HG02870 (cell line): ENCODE measurements around the gene LIMCH1.
"Not testable (repeated sequence)": the region's sequence is repeated elsewhere in the genome, so short reads cannot be mapped to it uniquely, and the experiment has no call there.

ENCODE experiments used
- ATAC-seq: cut with Tn5 transposase; IDR thresholded peaks from one replicate; pipeline ENCODE4 v1.9.1; 2021; ENCODE audit warnings: mild to moderate bottlenecking, moderate library complexity; ENCODE audit not compliant: unreplicated experiment

The LIMCH1 gene

DNA sequence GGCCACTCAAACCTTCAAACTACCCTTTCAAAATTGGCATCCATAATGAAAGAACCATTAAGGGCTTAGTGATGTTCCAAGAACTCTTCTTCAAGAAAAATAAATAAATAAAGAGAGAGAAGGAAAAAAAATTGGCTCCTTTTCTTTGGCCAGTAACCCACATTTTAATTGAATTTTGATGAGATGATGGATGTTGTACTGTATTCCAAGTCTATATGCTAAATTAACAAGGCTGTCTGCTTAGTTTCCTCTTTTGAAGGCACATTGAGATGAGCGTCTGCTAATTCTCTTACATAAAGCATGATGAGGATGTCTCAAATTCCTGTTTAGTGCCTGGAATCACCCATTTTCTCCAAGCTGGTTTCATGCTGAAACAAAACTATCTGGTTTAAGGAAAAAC is 177.2 kb downstream of the LIMCH1 start:
- no peak for ATAC-seq

DNA sequence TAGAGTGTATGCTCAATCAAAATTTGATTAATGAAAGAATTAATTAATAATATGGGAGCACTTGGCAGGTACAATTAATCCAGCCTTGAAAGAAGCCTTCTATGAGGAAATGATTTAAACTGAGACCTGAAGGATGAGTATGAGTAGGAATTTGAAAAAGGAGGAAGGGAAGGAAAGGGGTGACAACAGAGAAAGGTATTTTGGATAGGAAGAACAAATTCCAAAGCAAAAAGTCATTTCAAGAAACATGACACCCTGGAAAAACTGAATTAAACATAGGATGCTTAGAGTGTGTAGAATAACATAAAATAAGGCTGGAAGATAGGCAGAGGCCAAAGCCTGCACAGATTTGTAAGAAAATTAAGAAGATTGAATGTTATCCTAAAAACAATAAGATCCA is 180.9 kb downstream of the LIMCH1 start:
- ATAC-seq, result no peak

DNA sequence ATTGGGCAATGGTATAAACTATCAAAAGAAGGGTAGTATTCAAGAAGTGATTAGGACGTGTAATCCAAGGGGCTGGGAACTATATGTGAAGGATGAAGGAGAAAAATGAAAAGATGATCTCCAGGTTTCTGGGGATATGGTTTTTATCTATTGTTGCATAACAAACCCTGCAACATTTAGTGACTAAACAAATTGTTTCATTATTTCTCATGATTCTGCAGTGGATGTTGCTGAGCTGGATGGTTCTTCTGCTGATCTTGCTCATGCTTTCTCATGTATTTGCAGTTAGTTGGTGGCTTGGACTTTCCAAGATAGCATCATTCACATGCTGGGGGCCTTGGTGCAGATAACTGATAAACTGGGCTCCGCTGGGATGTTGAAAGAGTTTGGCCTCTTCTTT is 181.5 kb downstream of the LIMCH1 start:
- ATAC-seq, result no peak

DNA sequence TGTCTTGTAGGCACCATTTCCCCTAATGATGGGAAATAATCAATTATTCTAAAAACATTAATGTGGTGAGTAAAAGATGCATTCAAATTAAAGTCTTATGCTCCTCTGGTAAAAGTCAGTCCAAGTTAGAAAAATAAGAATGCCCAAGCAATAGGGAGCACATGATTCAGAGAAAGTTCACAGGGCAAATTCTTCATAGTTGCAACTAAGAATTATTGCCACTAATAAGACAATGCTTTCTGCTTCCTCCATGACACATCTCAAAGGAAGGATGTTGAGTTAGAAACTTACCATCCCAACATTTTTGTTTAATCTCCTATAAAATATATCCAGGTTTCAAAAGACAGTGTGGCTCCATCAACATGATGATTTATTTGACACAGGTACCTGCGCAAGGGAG is 184.2 kb downstream of the LIMCH1 start:
- no peak for ATAC-seq

DNA sequence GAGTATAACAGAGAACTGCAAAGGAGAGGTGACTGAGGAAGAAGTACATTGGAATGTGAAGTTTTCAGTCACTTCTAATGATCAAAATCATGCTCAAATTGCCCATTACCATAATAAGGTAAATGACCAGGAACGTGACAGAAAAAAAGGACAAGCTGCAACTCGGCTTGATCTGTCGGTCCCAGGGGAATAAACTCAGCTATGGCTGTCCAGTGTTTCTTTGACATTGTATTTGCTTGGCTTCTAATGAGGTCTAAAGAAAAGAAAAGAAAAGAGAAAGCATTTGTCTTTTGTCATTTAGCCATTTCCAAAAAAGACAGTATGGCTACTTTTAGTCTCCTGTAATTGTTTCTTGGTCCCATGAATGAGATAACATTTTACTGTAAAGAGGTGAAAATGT is 185.3 kb downstream of the LIMCH1 start:
- ATAC-seq, result no peak

DNA sequence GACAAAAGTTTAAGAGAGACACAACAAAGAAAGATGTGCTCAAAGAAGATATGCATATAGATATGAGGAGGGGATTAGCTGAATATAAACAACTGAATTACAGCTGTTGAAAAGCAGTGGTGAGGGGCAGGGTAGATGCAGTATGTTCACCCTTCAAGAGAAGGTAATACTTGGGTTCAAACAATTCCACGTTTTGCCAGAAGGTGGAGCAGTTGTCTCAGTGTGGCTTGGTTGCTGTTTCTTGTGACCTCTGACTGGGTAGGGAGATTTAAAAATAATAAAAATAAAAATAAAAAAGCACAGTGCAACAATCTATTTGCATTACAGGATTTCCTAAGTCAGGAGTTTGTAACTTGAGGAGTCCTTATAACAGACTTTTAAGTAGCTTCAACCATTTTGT is 187.3 kb downstream of the LIMCH1 start:
- ATAC-seq, result no peak

DNA sequence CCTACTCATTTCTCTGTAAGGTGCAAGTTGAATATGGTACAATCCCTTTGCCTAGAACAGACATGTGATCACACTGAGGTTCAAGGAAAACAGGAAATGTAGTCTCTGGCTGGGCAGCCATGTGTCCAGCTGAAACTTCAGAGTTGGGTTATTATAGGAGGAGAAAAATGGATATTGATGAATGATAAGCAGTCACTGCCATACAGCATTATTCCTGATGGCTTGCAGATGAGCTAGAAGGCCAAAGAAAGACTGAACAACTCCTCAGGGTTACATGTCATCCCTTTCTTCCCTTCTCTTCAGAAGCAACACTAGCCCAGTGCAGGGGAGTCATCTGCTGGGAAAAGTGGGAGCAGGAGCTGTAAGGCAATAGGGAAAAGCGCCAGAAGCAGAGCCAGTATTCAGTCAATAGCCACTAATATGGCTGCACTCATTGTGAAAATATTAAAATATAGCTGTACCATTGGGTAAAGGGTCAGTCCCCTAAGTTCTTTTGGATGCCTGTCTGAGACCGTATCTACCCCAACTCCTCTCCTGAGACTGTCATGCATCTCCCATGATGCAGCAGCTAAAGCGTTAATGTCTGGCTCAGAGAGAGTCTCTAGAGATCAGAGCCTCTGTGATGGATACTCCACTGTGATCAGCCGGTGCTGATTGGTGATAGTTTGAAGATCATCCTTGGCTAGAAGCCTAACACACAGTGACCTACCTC is 190.1 kb downstream of the LIMCH1 start:
- no peak for ATAC-seq

DNA sequence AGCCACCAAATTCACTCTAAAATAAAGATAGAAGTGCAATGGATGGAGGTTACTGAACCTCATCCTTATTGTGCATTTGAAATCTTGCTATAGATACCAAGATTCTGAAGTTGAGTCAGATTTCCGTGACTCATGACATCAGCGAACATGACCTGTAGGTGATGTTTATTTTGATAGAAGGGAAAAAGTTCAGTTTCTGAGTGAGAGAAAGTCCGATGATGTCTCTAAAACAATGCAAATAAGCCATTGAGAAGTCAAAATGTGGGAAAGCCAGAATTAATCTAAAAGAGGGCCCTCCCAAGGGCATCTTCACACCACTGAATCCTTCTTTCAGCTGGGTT is 190.6 kb downstream of the LIMCH1 start:
- ATAC-seq, result no peak

DNA sequence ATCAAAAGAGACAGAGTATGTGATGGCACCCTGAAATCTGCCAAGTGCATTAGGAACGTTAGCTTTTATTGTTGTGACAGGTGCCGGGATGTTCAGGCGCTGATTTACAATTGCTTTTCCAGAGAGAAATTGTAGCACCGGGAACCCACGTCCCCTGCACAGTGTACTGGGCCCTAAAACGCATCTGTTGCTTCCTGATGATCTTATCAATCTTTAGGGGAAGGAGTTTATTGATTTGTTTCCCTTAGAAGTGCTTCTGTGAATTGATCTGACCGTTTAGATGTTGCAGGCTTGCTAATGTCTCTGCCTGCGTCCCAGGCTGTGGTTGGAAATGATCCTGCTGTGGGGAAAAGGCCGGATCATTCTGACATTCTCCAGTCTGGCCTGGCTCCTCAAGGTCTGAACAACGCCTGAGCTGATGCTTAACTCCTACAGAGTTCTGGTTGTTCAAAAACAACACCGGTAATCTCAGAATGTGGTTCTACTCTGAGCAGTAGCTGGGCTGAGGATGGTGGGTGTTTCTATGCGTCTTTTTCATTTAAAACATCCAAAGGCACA is 193.7 kb downstream of the LIMCH1 start:
- ATAC-seq, result no peak

DNA sequence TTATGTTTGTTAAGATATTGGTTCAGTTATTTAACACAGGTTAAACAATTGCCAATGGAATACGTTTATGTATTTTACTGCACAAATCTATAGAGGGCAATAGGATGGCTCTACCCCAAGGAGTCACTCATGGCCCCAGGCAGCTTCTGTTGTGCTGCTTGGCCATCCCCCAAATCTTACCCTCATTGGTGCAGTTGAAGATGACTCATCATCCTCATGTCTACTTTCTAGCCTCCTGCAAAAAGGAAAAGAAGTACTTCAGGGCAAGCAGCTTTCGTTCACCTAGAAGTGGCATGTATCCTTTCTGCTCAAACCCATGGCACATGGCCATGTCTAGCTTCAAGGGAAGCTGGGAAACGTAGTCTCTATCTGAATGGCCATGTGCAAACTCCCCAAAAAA is 196.4 kb downstream of the LIMCH1 start:
- no peak for ATAC-seq

DNA sequence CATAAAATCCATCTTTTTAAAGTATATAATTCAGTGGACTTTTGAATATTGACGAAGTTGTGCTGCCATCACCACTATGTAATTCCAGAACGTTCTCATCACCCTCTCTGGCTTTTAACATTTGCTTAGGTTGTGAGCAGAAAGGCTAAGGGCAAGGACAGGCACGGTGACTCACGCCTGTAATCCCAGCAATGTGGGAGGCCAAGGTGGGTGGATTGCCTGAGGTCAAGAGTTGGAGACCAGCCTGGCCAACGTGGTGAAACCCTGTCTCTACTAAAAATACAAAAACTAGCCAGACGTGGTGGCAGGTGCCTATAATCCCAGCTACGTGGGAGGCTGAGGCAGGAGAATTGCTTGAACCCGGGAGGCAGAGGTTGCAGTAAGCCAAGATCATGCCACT is 199.5 kb downstream of the LIMCH1 start:
- not testable (repeated sequence) for ATAC-seq

DNA sequence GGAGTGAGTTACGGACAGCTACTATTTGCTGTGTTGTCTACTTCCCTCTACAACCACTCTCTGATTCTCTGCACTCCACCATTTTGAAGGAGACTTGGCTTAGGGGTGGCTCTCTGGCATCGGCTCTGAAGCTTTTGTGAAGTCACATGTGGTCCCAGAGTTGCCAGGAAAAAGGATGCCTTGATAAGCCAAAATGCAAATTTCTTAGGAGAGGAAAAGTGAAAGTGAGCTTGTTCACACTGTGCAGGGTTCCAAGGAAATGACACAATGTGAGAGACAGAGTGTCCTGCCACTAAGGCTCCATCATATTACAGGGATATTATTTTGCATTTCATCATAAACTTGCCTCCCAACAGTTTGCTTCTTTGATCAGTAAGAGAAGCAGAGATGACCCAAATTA is 203.4 kb downstream of the LIMCH1 start:
- no peak for ATAC-seq

DNA sequence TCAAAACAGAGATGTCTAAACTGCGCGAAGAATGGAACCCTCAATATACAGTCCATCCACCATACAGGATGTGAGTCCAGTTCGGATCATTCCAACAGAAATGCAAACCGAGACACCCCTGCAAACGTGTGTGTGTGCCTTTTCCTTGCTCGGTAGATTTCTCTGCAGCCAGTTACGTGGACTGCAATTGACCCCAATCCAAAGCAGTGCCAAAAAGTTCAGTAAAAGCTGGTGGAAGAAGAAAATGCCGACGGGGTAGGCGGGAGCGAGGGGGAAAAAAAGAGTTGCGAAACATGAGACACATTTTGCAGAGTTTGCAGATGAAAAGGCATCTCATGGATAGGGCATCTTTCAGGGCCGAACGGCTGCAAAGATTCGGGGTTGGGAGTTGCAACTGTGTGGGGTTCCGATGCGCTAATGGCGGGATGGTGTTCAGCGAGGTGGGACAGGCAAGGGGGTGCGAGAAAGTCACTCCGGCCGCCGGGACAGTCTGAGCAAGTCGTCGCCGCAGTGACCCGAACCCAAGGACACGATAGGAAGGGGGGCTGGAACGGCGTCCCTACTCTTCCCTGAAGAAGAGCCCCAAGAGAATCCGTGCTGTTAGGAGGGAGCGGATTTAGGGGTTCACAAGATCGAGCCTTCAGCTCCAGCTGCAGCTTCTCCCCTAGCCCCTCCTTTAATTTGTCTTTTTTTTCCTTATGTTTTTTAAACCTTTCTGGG is 206.8 kb downstream of the LIMCH1 start:
- ATAC-seq, result no peak

DNA sequence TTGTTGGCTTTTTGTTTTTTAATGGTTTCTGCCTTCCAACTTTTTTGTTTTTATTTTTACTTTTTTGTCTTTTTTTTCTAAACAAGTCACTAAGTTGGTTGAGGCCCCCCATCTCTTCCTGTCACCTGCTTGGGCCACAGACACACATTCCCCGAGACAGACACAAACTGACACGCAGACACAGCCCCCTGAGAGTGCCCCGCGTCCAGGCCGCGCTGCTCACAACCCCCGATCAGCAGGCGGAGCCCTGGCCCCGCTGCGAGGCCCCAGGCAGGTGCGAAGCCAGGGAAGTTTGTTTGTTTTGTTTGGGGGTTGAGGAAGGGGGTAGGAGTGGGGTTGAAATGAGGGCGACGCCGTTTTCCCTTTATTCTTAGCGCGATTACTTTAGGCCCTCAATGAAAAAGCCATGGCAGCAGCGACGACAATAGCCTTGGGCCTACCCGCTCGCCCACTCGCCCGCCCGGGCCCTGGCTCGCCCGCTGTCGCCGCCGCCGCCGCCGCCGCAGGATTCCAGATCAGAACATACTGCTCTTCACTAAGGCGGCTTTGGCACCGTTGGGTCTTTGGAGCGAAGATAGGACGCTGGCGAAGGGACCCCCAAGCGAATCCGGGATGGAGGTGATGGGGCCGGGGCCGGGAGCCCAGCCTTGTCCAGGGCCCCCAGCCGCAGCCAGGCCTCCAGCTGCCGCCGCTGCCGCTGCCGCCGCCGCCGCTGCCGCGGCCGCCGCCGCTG is 207.5 kb downstream of the LIMCH1 start:
- ATAC-seq, result no peak

DNA sequence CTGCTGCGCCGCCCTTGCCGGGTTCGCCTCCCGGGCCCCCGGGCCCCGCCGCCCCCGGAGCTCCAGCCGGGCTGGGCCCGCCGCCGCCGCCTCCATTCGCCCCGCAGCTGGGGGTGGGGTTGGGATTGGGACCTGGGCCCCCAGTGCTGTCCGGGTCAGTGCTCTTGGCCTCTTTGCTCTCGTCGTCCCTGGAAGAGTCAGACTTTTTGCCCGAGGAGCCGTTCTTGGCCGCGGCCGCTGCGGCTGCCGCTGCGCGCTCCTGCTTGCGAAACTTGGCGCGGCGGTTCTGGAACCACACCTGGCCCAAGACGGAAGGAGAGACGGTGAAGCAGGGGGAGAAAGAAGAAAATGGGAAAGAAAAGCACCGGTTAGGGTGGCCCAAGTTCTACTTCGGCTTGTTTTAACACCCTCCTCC is 208.1 kb downstream of the LIMCH1 start:
- no peak for ATAC-seq

DNA sequence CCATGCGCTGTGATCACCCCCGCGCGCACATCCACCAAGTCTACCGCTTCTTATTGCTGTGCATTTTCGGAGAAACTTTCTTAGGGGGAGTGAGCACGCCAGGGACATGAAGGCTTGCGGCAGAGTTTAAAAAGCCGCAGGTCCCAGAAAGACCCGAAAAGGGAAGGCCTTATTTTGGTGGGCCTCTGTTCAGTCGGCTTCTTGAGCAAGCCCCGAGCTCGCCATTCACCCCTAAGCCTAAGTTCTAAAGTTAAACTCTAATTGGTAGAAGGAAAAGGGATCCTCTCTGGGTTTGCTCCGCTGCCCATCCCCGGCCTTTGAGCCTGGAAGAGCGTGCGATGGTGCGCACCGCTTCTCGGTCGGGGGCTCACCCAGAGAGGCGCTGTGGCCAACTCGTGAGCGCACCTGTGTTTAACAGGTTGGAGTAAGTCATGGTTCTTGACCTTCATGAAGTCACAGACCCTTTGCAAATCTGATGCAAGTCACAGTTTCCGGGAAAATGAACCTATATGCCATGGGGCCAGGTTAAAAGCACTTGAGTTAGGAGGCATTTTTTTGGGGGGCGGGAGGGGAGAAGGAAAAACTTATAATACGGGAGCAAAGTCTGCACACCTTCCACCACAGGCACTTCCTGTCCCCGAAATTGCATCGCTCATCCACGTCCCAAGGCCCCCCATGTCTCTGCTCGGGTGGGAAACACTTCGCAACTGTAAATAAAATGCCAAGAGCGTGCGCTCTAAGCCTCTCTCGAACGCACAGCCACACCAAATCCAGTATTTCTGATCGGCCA is 208.7 kb downstream of the LIMCH1 start:
- no peak for ATAC-seq

DNA sequence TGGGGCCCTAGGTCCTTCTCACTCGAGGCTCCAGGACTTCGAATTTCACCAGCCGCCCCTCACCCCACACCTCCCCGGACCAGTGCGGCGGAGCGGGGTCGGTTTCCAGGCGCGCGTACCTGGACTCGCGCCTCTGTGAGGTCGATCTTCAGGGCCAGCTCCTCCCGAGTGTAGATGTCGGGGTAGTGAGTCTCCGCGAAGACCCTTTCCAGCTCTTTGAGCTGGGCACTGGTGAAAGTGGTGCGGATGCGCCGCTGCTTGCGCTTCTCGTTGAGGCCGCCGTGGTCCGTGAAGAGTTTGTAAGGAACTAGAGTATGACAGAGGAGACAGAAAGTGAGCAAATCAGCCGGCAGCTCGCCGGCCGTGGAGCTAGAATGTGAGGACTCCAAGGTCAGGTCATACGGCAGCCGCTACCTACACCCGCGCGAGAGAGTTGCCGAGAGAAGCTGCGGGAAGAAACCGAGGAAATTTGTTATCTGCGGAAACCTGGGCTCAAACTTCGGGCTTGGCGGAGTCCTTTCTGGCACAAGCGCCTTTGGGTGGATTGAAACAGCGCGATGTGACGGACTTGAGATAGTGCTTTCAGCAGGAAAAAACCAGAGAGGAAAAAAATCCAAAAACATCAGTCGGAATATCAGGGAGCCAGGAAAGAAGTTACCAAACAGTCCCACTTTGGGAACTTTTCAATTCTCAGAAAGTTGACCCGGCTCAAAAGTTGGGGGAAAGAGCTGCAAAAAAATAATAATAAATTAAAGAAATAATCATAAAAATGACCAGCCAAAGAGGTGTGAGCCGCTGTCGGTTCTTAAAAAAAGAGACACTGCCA is 209.5 kb downstream of the LIMCH1 start:
- no peak for ATAC-seq

DNA sequence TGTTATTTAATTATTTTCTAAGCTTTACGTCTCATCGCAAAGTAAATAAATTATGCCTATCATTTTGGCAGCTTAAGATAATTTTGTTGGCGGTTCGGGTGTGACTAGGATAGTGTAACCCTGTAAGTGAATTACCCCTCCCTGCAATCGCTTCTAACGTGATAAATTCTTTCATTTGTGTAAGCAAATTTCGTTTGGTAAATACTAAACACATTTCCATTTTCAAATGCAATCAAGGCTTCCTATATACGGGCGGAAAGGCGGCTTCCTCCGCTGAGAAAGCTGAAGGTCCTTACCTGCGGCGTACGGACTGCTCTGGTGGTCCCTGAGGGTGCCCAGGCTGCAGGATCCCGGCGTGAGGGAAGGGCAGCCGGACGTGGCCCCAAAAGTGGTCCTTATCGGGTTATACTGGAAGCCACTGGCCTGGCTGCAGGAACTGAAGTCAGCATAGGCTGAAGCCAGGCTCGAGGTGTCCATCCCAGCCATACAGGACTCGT is 210.2 kb downstream of the LIMCH1 start:
- ATAC-seq, result no peak

DNA sequence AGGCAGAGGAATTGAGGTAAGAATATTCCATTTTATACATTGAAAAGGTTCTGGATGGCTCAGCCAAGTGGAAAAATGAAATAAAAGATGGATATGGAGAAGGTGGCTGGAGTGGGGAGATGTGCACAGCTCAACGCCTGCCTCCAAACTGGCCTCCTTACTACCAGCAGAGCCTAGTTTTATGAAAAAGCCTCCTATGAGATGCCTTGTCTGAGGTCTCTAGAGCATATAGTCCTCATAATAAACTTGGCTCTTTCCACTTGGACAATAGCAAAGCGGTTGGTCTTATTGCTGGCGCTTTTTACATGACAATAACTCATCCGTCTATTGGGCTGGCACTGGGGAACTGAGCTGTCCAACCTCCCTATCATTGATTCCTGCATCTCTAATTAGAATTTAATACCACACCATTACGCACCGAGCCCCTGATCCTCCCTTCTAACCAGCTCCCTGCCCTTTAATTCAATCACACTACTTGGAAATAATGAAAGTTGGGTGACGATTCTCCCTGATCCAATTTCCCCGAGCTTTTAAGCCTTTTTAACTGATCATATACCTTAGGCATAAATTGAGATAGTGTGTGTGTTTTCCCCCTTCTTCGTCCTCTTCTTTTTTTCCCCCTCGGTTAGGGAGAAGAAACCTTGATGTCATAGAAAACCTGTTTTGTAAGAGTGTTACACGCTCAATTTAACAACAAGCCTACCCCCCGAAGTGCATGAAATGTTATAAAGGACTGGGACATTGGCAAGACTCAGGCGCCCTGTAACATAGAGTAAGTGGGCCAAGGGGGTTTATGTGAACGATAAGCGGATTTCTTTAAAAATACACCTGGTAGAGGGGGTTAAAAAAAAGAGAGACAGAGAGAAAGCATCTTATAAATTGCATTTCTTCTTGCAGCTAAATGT is 210.9 kb downstream of the LIMCH1 start, which contains the start of gene PHOX2B:
Gene PHOX2B, minus strand, starts transcription at position 155 of the 905 bp plus-strand sequence. Its CDS starts 115 bp downstream, at position 40.
- no peak for ATAC-seq
